Aorta (tissue), 5 donors: ENCODE data around the gene NLRP3. TPM values are rescaled to one million over a fixed set of nuclear protein-coding genes. Genes with fewer than 3 reads are reported as not detected.
A peak's percentile ranks its signal among the peaks of the same experiment; 100 is the strongest.
"Not testable (repeated sequence)": the region's sequence is repeated elsewhere in the genome, so short reads cannot be mapped to it uniquely, and the experiment has no call there.

Experiments used
- ATAC-seq: fragments of 200-7000 bp; cut with Tn5 transposase; one replicate; pipeline ENCODE4 v1.9.1; 2022; ENCODE audit warnings: moderate library complexity; ENCODE audit not compliant: low FRiP score
- DNase-seq, 2 donors: peaks; one replicate each; pipeline ENCODE4 v3.0.0-alpha.2; 2020
- H3K27ac ChIP-seq, 2 donors: one replicate each; pipeline ENCODE4 v1.5.1; 2013; ENCODE audit warnings: low read length in 2 of 2, mild to moderate bottlenecking in 2 of 2, moderate library complexity in 2 of 2, control low read depth in 1 of 2, inconsistent platforms in 1 of 2, low read depth in 1 of 2
- H3K27me3 ChIP-seq, 2 donors: one replicate each; pipeline ENCODE4 v1.6.1; 2013; ENCODE audit warnings: control low read depth in 1 of 2, low read length in 1 of 2, mild to moderate bottlenecking in 1 of 2, moderate library complexity in 1 of 2; ENCODE audit not compliant: insufficient read depth in 2 of 2, control insufficient read depth in 1 of 2
- H3K36me3 ChIP-seq, 2 donors: one replicate each; pipeline ENCODE4 v1.6.1; 2013; ENCODE audit warnings: control low read depth in 1 of 2, low read length in 1 of 2, mild to moderate bottlenecking in 1 of 2; ENCODE audit not compliant: insufficient read depth in 2 of 2, control insufficient read depth in 1 of 2
- H3K4me1 ChIP-seq, 2 donors: one replicate each; pipeline ENCODE4 v1.6.1; 2013; ENCODE audit warnings: low read length in 2 of 2, control low read depth in 1 of 2, mild to moderate bottlenecking in 1 of 2, moderate library complexity in 1 of 2; ENCODE audit not compliant: insufficient read depth in 2 of 2, control insufficient read depth in 1 of 2
- H3K4me3 ChIP-seq, 2 donors: one replicate each; pipeline ENCODE4 v1.5.1; 2013; ENCODE audit warnings: low read length in 2 of 2, control low read depth in 1 of 2, mild to moderate bottlenecking in 1 of 2
- H3K9me3 ChIP-seq: one replicate; pipeline ENCODE4 v1.6.1; 2013; ENCODE audit warnings: mild to moderate bottlenecking, low read length; ENCODE audit not compliant: control insufficient read depth
- WGBS, 2 donors: extraction: QIAGEN DNeasy Blood & Tissue Kit; methylation state at CpG; one replicate each; pipeline ENCODE4 v1.1.7; 2013; 5-methylcytosine and 5-hydroxymethylcytosine counted together
- intact Hi-C, 2 donors: fragments of 100-400 bp; cut with DNase I; formaldehyde crosslinking; loops; one replicate each; pipeline versions ENCODE4 v1.14.2 to v1.15.0; 2022
- polyA plus RNA-seq, 2 donors: library from polyadenylated mRNA; stranded (reverse); fragments of 200-250 nt; gene quantifications; one replicate each; pipeline ENCODE4 v1.2.3, GENCODE V29; 2013
- total RNA-seq, 2 donors: library from RNA; stranded (reverse); fragmentation: NEBNext Ultra II Directional; extraction: Animal tissue kit (Norgen Biotek cat#: 25700); gene quantifications; one replicate each; pipeline ENCODE4 v1.2.1, GENCODE V29; 2021
- donor health status: healthy with polysubstance abuse.
- donor health status: Bipolar disorder and iron deficiency.
- donor health status: DM: no; HTN: no; CAD: no.
- donor health status: DM: no; HTN: no; CAD: no.
- donor health status: DM: yes; HTN: yes; CAD: no.

NLRP3 gene
- total and polyA plus RNA-seq, 4 donors = 0.79 to 7.1 (median 4.9) TPM

DNA sequence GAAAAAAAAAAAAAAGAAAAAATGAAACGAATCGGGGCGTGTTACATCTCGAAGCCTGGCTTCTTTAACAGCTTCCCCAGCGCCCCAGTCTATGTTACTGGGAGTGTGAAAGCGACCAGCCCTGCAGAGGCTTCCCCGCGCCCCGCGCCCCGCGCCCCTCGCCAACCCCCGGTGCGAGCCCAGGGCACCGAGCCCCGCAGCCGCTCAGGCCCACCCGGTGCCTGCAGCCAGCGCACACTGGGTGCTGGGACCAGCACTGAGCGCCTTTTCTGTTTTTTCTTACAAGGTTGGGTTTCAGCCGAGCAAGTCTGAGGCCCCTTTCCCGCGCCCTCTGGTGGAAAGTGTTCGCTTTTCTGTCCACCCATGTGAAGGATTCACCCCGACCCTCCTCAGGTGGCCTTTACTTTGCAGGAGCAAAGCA lies 42.2 kb upstream of the NLRP3 start:
- ATAC-seq (peak; percentile 69), DNase-seq (peak; percentile 75 to 79)
- peak overlapping the region in 1 of 2 donors; percentile 56 for H3K4me3 ChIP-seq
- WGBS, 2 donors = 17% methylated on average over 24 to 26 of the region's 26 CpGs
- no peaks in the 10 kb centered on the region for H3K9me3 ChIP-seq
- intact Hi-C loops = no loop called here
- H3K27me3 ChIP-seq = no peaks in the 10 kb centered on the region
- no peaks in the 10 kb centered on the region for H3K4me1 ChIP-seq
- H3K36me3 ChIP-seq = no peaks in the 10 kb centered on the region
- no peak overlapping the region for H3K27ac ChIP-seq

GRCh38 chr1:247374651-247375334 lies 41.2 kb upstream of the NLRP3 start:
- H3K9me3 ChIP-seq, H3K27ac ChIP-seq, H3K4me3 ChIP-seq, H3K36me3 ChIP-seq, H3K4me1 ChIP-seq, H3K27me3 ChIP-seq, ATAC-seq, DNase-seq, intact Hi-C loops: not testable (repeated sequence)
- WGBS, 2 donors = 89 to 91% methylated on average over 8 of the region's 8 CpGs

DNA sequence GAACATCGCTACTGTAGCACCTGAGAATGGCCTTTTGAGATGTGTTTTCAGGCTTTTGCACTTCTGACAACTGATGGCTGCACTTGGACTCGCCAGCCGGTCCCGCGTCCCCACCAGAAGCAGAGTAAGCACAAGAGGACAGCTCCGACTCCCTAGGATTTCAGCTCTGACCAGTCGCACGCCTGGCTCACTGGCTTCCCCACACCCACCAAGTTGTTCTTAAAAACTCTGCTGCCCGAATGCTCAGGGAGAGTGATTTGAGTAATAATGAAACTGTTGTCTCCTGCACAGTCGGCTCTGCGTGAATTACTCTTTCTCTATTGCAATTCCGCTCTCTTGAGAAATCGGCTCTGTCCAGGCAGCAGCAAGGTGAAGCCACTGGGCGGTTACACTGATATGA lies 40.2 kb upstream of the NLRP3 start:
- intact Hi-C loops = no loop called here
- no peaks in the 10 kb centered on the region for H3K36me3 ChIP-seq
- H3K27me3 ChIP-seq = no peaks in the 10 kb centered on the region
- 86 to 90% methylated on average over 14 of the region's 14 CpGs for WGBS, 2 donors
- H3K9me3 ChIP-seq = peaks cover 1% of the 10 kb centered on the region
- no peaks in the 10 kb centered on the region for H3K4me1 ChIP-seq
- H3K4me3 ChIP-seq = no peak overlapping the region
- no peak for ATAC-seq
- no peak overlapping the region for H3K27ac ChIP-seq
- DNase-seq = no peak

- intact Hi-C loops = no loop called here
- ATAC-seq = no peak
- whole genome bisulfite sequencing, 2 donors = 36 to 45% methylated on average over 7 of the region's 7 CpGs
Observed at GRCh38 chr1:247376659-247377058, 39.3 kb upstream of the NLRP3 start.

DNA sequence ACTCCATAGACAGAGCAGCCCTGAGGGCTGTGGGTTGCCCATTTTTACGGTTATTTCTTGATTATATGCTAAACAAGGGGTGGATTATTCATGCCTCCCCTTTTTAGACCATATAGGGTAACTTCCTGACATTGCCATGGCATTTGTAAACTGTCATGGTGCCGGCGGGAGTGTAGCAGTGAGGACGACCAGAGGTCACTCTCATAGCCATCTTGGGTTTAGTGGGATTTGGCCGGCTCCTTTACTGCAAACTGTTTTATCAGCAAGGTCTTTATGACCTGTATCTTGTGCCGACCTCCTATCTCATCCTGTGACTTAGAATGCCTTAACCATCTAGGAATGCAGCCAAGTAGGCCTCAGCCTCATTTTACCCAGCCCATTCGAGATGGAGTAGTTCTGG lies 38.3 kb upstream of the NLRP3 start:
- not testable (repeated sequence) for ATAC-seq, H3K27me3 ChIP-seq
- 80 to 83% methylated on average over 7 of the region's 7 CpGs for WGBS, 2 donors

More at GRCh38 chr1:247376659-247377058, 39.3 kb upstream of the NLRP3 start:
- H3K27me3 ChIP-seq = no peaks in the 10 kb centered on the region
- H3K9me3 ChIP-seq = peaks cover 1% of the 10 kb centered on the region
- no peak overlapping the region for H3K4me3 ChIP-seq
- H3K27ac ChIP-seq = no peak overlapping the region
- DNase-seq = no peak
- no peaks in the 10 kb centered on the region for H3K36me3 ChIP-seq
- H3K4me1 ChIP-seq = no peaks in the 10 kb centered on the region

DNA sequence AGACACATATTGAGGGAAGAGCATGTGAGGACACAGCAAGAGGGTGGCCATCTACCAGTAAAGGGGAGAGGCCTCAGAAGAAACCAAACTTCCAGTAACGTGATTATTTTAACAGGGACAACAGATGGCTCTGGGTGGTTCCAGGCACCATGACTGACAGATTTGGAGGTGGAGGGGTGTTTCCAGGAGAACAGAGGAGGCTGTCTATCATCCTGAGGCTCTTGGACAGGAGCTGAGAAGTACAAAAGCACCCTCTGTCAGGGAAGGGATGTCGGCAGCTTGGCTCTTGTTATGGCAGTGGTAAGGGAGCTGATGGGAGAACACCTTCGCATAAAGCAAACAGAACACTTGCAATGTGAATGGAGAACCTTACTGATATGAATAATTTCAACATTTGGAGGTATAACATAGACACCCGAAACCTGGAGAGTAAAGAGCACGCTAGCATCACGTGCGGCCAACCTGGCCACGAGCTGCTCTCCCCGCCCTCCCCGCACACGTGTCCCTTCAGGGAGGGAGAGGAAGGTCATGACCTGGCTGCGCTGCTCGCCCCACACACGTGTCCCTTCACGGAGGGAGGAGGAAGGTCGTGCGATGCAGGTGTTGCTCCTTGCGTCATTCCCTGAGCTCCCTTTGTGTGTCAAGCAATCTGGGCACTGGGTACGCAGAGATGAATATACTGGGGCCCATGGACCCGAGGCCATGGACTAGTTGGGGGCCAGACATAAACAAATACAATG lies 37.5 kb upstream of the NLRP3 start:
- intact Hi-C loops = no loop called here
- Histone ChIP-seq H3K27ac (no peak overlapping the region), H3K4me1 (no peaks in the 10 kb centered on the region), H3K4me3 (no peak overlapping the region), H3K27me3 (no peaks in the 10 kb centered on the region), H3K36me3 (no peaks in the 10 kb centered on the region), H3K9me3 (peaks cover 1% of the 10 kb centered on the region)
- 82 to 87% methylated on average over 20 of the region's 20 CpGs for WGBS, 2 donors
- ATAC-seq = no peak
- DNase-seq = no peak

More for the DNA sequence above, 38.3 kb upstream of the NLRP3 start:
- H3K4me1 ChIP-seq, intact Hi-C loops, H3K27ac ChIP-seq, H3K36me3 ChIP-seq, H3K9me3 ChIP-seq, H3K4me3 ChIP-seq, DNase-seq: not testable (repeated sequence)

DNA sequence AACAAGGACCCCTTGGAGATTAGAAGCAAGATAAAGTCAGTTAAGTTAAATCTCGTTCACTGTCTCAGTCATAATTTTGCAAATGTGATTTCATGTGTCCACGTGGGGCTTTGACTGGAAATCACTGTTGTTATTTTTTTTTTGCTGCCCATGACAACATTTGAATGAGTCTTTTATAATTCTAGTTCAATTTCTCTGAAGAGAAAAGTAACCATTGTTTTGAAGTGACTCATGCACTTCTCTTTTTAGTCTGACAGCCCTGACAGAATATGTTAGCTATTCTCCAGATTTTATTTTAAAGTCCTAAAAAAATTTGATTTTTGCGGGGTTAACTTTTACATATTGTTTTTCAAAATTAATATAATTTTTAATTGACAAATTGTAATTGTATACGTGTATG lies 30.7 kb upstream of the NLRP3 start:
- no peak overlapping the region for H3K27ac ChIP-seq
- H3K9me3 ChIP-seq = no peaks in the 10 kb centered on the region
- H3K36me3 ChIP-seq = no peaks in the 10 kb centered on the region
- intact Hi-C loops = no loop called here
- ATAC-seq (no peak), DNase-seq (no peak)
- H3K4me1 ChIP-seq = no peaks in the 10 kb centered on the region
- 36 to 42% methylated on average over 4 of the region's 4 CpGs for WGBS, 2 donors
- no peak overlapping the region for H3K4me3 ChIP-seq
- H3K27me3 ChIP-seq = no peaks in the 10 kb centered on the region

DNA sequence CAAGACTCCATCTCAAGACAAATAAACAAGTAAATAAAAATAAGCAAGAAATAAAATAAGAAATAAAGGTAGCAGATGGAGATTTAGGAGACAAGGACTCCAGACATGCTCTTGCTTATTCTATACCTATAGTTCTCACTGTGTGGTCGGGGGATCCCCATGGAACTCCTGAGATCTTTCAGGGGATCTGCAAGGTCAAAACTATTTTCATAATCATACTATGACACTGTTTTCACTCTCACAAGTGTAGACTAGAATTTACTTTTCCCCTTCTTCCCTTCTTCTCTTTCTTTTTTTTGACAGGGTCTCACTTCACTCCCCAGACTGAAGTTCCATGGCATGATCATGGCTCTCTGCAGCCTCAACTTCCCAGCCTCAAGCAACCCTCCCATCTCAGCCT lies 29.8 kb upstream of the NLRP3 start:
- no peaks in the 10 kb centered on the region for H3K9me3 ChIP-seq
- intact Hi-C loops = no loop called here
- H3K27me3 ChIP-seq = no peaks in the 10 kb centered on the region
- H3K4me3 ChIP-seq = no peak overlapping the region
- ATAC-seq (no peak), DNase-seq (no peak)
- H3K36me3 ChIP-seq = no peaks in the 10 kb centered on the region
- no peaks in the 10 kb centered on the region for H3K4me1 ChIP-seq
- no peak overlapping the region for H3K27ac ChIP-seq
- WGBS, 2 donors = 93 to 94% methylated on average over 1 of the region's 1 CpG

DNA sequence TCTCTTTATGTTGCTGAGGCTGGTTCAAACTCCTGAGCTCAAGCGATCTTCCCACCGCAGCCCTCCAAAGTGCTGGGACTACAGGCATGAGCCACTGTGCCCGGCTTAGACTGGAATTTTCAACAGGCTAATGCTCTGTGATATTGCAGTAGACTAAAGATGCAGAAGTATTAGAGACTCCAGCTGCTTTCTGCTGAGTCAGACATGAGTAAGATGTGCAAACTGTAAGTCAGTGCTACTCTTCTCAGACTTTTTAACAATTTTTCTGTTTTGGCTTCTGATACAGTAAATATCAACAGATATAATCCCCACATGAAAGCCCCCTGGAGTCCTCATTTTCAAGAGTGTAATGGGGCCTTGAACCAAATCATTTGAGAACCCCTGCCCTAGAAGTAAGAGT lies 29.3 kb upstream of the NLRP3 start:
- DNase-seq = no peak
- WGBS, 2 donors = 74 to 75% methylated on average over 3 of the region's 3 CpGs
- Histone ChIP-seq H3K27ac (no peak overlapping the region), H3K36me3 (no peaks in the 10 kb centered on the region), H3K9me3 (no peaks in the 10 kb centered on the region), H3K4me1 (no peaks in the 10 kb centered on the region), H3K4me3 (no peak overlapping the region), H3K27me3 (no peaks in the 10 kb centered on the region)
- intact Hi-C loops = no loop called here
- no peak for ATAC-seq
